ENCODE measurements around the gene GRID1.

Gene GRID1

GRCh38 chr10:85601526-85601925 lies 765.1 kb downstream of the GRID1 start:
- H2AK5ac ChIP-seq (ENCODE audit: low read length, severe bottlenecking) = no peak overlapping the region
- 94% methylated on average over 8 of the region's 9 CpGs for WGBS
- DNase-seq = no peak

DNA sequence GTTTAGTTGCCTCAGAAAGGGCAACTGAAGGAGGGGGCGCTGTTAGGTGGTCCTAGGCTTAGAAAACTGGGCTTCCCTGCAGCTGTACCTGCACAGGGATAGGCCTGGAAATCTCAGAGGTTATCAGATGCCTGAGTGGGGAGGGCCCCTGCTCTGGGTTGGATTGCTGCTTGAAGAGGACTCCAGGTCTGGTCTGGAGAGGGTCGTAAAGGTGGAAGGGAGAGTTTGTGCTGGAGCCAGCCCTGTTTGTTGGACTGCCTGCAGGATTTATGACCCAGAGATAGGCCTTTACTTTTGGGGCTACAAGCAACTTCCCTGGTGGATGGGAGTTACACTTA lies 765.9 kb downstream of the GRID1 start:
- Histone ChIP-seq H3K18ac (ENCODE audit: low read depth in 1 of 2, low read length in 2 of 2) (no peak overlapping the region), H3K23ac (ENCODE audit: low read length in 2 of 2) (no peak overlapping the region), H3K9me3 (ENCODE audit: control insufficient read depth, low read length) (no peaks in the 10 kb centered on the region), H2BK5ac (ENCODE audit: low read depth, low read length, poor library complexity, severe bottlenecking) (no peak overlapping the region), H4K8ac (ENCODE audit: low read length) (no peak overlapping the region), H3K4me3 (ENCODE audit: insufficient read depth in 1 of 2, low read depth in 1 of 2, low read length in 2 of 2) (no peak overlapping the region), H2AFZ (ENCODE audit: low read depth, low read length) (no peak overlapping the region), H2AK5ac (ENCODE audit: low read length, severe bottlenecking) (no peak overlapping the region), H3K36me3 (ENCODE audit: control insufficient read depth in 1 of 2, insufficient read depth in 2 of 2, low read depth in 1 of 2, low read length in 2 of 2) (no peaks in the 10 kb centered on the region), H2BK15ac (ENCODE audit: low read depth, poor library complexity, severe bottlenecking) (no peak overlapping the region), H3K4me1 (ENCODE audit: control insufficient read depth, insufficient read depth, low read depth, low read length) (peaks cover 2% of the 10 kb centered on the region), H3K27ac (ENCODE audit: low read length, poor library complexity, severe bottlenecking) (no peak overlapping the region), H4K91ac (ENCODE audit: low read length) (no peak overlapping the region), H3K14ac (ENCODE audit: low read length in 2 of 2) (no peak overlapping the region), H3K4me2 (ENCODE audit: low read length, poor library complexity, severe bottlenecking) (no peak overlapping the region), H3K4ac (ENCODE audit: low read depth in 1 of 2, low read length in 2 of 2) (no peak overlapping the region), H3K27me3 (ENCODE audit: control insufficient read depth in 1 of 2, insufficient read depth in 1 of 2, low read length in 2 of 2) (no peaks in the 10 kb centered on the region), H3K9ac (ENCODE audit: low read length) (no peak overlapping the region), H2BK120ac (ENCODE audit: low read depth, low read length) (no peak overlapping the region), H2BK12ac (ENCODE audit: low read length in 2 of 2) (no peak overlapping the region), H3K79me1 (replicated peaks; ENCODE audit: low read length, poor library complexity, severe bottlenecking) (no peaks in the 10 kb centered on the region)
- WGBS = 61% methylated on average over 2 of the region's 2 CpGs
- no peak for DNase-seq

More at GRCh38 chr10:85601526-85601925, 765.1 kb downstream of the GRID1 start:
- H3K9me3 ChIP-seq (ENCODE audit: control insufficient read depth, low read length) = no peaks in the 10 kb centered on the region
- peaks cover under 1% of the 10 kb centered on the region for H3K4me1 ChIP-seq (ENCODE audit: control insufficient read depth, insufficient read depth, low read depth, low read length)
- H3K27me3 ChIP-seq (ENCODE audit: control insufficient read depth in 1 of 2, insufficient read depth in 1 of 2, low read length in 2 of 2) = no peaks in the 10 kb centered on the region
- no peaks in the 10 kb centered on the region for H3K36me3 ChIP-seq (ENCODE audit: control insufficient read depth in 1 of 2, insufficient read depth in 2 of 2, low read depth in 1 of 2, low read length in 2 of 2)
- no peak overlapping the region for H3K4ac ChIP-seq (ENCODE audit: low read depth in 1 of 2, low read length in 2 of 2)
- no peak overlapping the region for H3K27ac ChIP-seq (ENCODE audit: low read length, poor library complexity, severe bottlenecking)
- H3K79me1 ChIP-seq (replicated peaks; ENCODE audit: low read length, poor library complexity, severe bottlenecking) = no peaks in the 10 kb centered on the region
- H3K18ac ChIP-seq (ENCODE audit: low read depth in 1 of 2, low read length in 2 of 2) = no peak overlapping the region
- H4K91ac ChIP-seq (ENCODE audit: low read length) = peak overlapping the region; percentile 40
- H2BK5ac ChIP-seq (ENCODE audit: low read depth, low read length, poor library complexity, severe bottlenecking) = no peak overlapping the region
- H2BK15ac ChIP-seq (ENCODE audit: low read depth, poor library complexity, severe bottlenecking) = no peak overlapping the region
- H2BK12ac ChIP-seq (ENCODE audit: low read length in 2 of 2) = no peak overlapping the region
- no peak overlapping the region for H2AFZ ChIP-seq (ENCODE audit: low read depth, low read length)
- H3K23ac ChIP-seq (ENCODE audit: low read length in 2 of 2) = no peak overlapping the region
- H3K4me2 ChIP-seq (ENCODE audit: low read length, poor library complexity, severe bottlenecking) = no peak overlapping the region
- no peak overlapping the region for H3K4me3 ChIP-seq (ENCODE audit: insufficient read depth in 1 of 2, low read depth in 1 of 2, low read length in 2 of 2)
- H3K9ac ChIP-seq (ENCODE audit: low read length) = no peak overlapping the region
- no peak overlapping the region for H2BK120ac ChIP-seq (ENCODE audit: low read depth, low read length)
- H4K8ac ChIP-seq (ENCODE audit: low read length) = no peak overlapping the region
- no peak overlapping the region for H3K14ac ChIP-seq (ENCODE audit: low read length in 2 of 2)

- no peaks in the 10 kb centered on the region for H3K79me1 ChIP-seq (replicated peaks; ENCODE audit: low read length, poor library complexity, severe bottlenecking)
- H3K36me3 ChIP-seq (ENCODE audit: control insufficient read depth in 1 of 2, insufficient read depth in 2 of 2, low read depth in 1 of 2, low read length in 2 of 2) = no peaks in the 10 kb centered on the region
- H3K4me1 ChIP-seq (ENCODE audit: control insufficient read depth, insufficient read depth, low read depth, low read length) = peaks cover 2% of the 10 kb centered on the region
These were observed 766.4 kb downstream of the GRID1 start for GRCh38 chr10:85600026-85600743.

DNA sequence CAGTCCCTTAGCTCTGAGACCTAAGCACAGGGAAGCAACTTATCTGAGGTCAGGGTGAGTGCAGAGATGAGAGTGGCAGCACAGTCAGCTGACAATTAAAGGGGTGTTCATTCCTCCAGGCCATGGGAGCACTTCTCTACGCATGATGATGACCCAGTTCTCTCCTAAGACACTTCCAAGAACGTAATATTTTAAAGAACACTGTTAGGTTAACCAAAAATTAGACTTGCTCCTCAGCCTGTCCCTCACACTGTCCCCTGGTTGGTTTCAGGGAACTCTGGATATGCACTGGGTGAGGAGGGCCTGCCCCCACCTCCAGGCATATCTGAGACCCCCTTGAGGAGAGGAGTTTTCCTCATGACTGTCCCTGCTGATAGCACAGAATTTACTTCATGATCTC lies 767.5 kb downstream of the GRID1 start:
- WGBS = 94% methylated on average over 2 of the region's 2 CpGs
- H3K27ac ChIP-seq (ENCODE audit: low read length, poor library complexity, severe bottlenecking) = no peak overlapping the region
- no peak for DNase-seq
- no peak overlapping the region for H4K91ac ChIP-seq (ENCODE audit: low read length)
- no peak overlapping the region for H3K18ac ChIP-seq (ENCODE audit: low read depth in 1 of 2, low read length in 2 of 2)
- H2BK15ac ChIP-seq (ENCODE audit: low read depth, poor library complexity, severe bottlenecking) = no peak overlapping the region
- no peak overlapping the region for H3K23ac ChIP-seq (ENCODE audit: low read length in 2 of 2)
- H2BK120ac ChIP-seq (ENCODE audit: low read depth, low read length) = no peak overlapping the region
- H3K4ac ChIP-seq (ENCODE audit: low read depth in 1 of 2, low read length in 2 of 2) = no peak overlapping the region
- no peaks in the 10 kb centered on the region for H3K79me1 ChIP-seq (replicated peaks; ENCODE audit: low read length, poor library complexity, severe bottlenecking)
- no peak overlapping the region for H3K4me2 ChIP-seq (ENCODE audit: low read length, poor library complexity, severe bottlenecking)
- H2BK5ac ChIP-seq (ENCODE audit: low read depth, low read length, poor library complexity, severe bottlenecking) = no peak overlapping the region
- no peak overlapping the region for H2AK5ac ChIP-seq (ENCODE audit: low read length, severe bottlenecking)
- no peaks in the 10 kb centered on the region for H3K9me3 ChIP-seq (ENCODE audit: control insufficient read depth, low read length)
- H3K36me3 ChIP-seq (ENCODE audit: control insufficient read depth in 1 of 2, insufficient read depth in 2 of 2, low read depth in 1 of 2, low read length in 2 of 2) = no peaks in the 10 kb centered on the region
- H2BK12ac ChIP-seq (ENCODE audit: low read length in 2 of 2) = no peak overlapping the region
- no peak overlapping the region for H3K4me3 ChIP-seq (ENCODE audit: insufficient read depth in 1 of 2, low read depth in 1 of 2, low read length in 2 of 2)
- H3K9ac ChIP-seq (ENCODE audit: low read length) = no peak overlapping the region
- H4K8ac ChIP-seq (ENCODE audit: low read length) = no peak overlapping the region
- no peak overlapping the region for H3K14ac ChIP-seq (ENCODE audit: low read length in 2 of 2)
- no peaks in the 10 kb centered on the region for H3K27me3 ChIP-seq (ENCODE audit: control insufficient read depth in 1 of 2, insufficient read depth in 1 of 2, low read length in 2 of 2)
- H3K4me1 ChIP-seq (ENCODE audit: control insufficient read depth, insufficient read depth, low read depth, low read length) = peaks cover 2% of the 10 kb centered on the region
- no peak overlapping the region for H2AFZ ChIP-seq (ENCODE audit: low read depth, low read length)

More at GRCh38 chr10:85600026-85600743, 766.4 kb downstream of the GRID1 start:
- Histone ChIP-seq H2BK12ac (ENCODE audit: low read length in 2 of 2) (no peak overlapping the region), H3K23ac (ENCODE audit: low read length in 2 of 2) (no peak overlapping the region), H3K14ac (ENCODE audit: low read length in 2 of 2) (no peak overlapping the region), H4K91ac (ENCODE audit: low read length) (no peak overlapping the region), H2AFZ (ENCODE audit: low read depth, low read length) (no peak overlapping the region), H2BK120ac (ENCODE audit: low read depth, low read length) (no peak overlapping the region), H3K27ac (ENCODE audit: low read length, poor library complexity, severe bottlenecking) (no peak overlapping the region), H3K4me2 (ENCODE audit: low read length, poor library complexity, severe bottlenecking) (no peak overlapping the region), H3K4ac (ENCODE audit: low read depth in 1 of 2, low read length in 2 of 2) (no peak overlapping the region), H3K18ac (ENCODE audit: low read depth in 1 of 2, low read length in 2 of 2) (no peak overlapping the region), H3K9me3 (ENCODE audit: control insufficient read depth, low read length) (no peaks in the 10 kb centered on the region), H2BK15ac (ENCODE audit: low read depth, poor library complexity, severe bottlenecking) (no peak overlapping the region), H3K9ac (ENCODE audit: low read length) (no peak overlapping the region), H2AK5ac (ENCODE audit: low read length, severe bottlenecking) (no peak overlapping the region), H4K8ac (ENCODE audit: low read length) (no peak overlapping the region), H3K4me3 (ENCODE audit: insufficient read depth in 1 of 2, low read depth in 1 of 2, low read length in 2 of 2) (no peak overlapping the region), H2BK5ac (ENCODE audit: low read depth, low read length, poor library complexity, severe bottlenecking) (no peak overlapping the region), H3K27me3 (ENCODE audit: control insufficient read depth in 1 of 2, insufficient read depth in 1 of 2, low read length in 2 of 2) (no peaks in the 10 kb centered on the region)
- no peak for DNase-seq
- WGBS = 51% methylated on average over 5 of the region's 5 CpGs

Data from mesenchymal stem cell (in vitro differentiated cells and primary cell).